Liver (tissue), 9 donors: ENCODE results near the gene PLSCR1. TPM values are rescaled to one million over a fixed set of nuclear protein-coding genes. Genes with fewer than 3 reads are reported as not detected.

Experiments
- DNase-seq: peaks from one replicate; pipeline ENCODE4 v3.0.0-alpha.2; 2017; ENCODE audit warnings: low spot score
- H3K27ac ChIP-seq, 2 donors: one replicate each; pipeline ENCODE4 v1.7.0; 2013; ENCODE audit warnings: inconsistent platforms in 2 of 2, low read length in 2 of 2, control low read depth in 1 of 2, low read depth in 1 of 2, mild to moderate bottlenecking in 1 of 2
- H3K27me3 ChIP-seq, 4 donors: one replicate each; pipeline versions ENCODE4 v1.6.1 to v1.7.0; 2013; ENCODE audit warnings: low read length in 3 of 4, inconsistent platforms in 1 of 4, mild to moderate bottlenecking in 1 of 4, moderate library complexity in 1 of 4; ENCODE audit not compliant: control insufficient read depth in 4 of 4, insufficient read depth in 4 of 4
- H3K36me3 ChIP-seq, 4 donors: one replicate each; pipeline versions ENCODE4 v1.6.1 to v1.7.0; 2013; ENCODE audit warnings: low read length in 3 of 4, mild to moderate bottlenecking in 3 of 4, low read depth in 1 of 4, moderate library complexity in 1 of 4; ENCODE audit not compliant: control insufficient read depth in 4 of 4, insufficient read depth in 3 of 4
- H3K4me1 ChIP-seq, 4 donors: one replicate each; pipeline versions ENCODE4 v1.6.1 to v1.7.0; 2013; ENCODE audit warnings: low read length in 3 of 4, mild to moderate bottlenecking in 3 of 4, moderate library complexity in 1 of 4; ENCODE audit not compliant: control insufficient read depth in 4 of 4, insufficient read depth in 4 of 4
- H3K4me3 ChIP-seq, 3 donors: one replicate each; pipeline versions ENCODE4 v1.6.1 to v1.7.0; 2013; ENCODE audit warnings: low read length in 3 of 3, control low read depth in 1 of 3, low read depth in 1 of 3, mild to moderate bottlenecking in 1 of 3
- H3K9ac ChIP-seq, 2 donors: one replicate each; pipeline ENCODE4 v1.7.0; 2013; ENCODE audit warnings: low read length in 2 of 2, mild to moderate bottlenecking in 2 of 2, moderate library complexity in 2 of 2, control low read depth in 1 of 2, low read depth in 1 of 2
- H3K9me3 ChIP-seq, 4 donors: one replicate each; pipeline versions ENCODE4 v1.6.1 to v1.7.0; 2013; ENCODE audit warnings: low read length in 3 of 4; ENCODE audit not compliant: control insufficient read depth in 4 of 4
- CTCF ChIP-seq: fragments of 150-350 bp; IDR thresholded peaks from 2 replicates; pipeline ENCODE4 v1.5.1; 2017; ENCODE audit warnings: improper control_type of control experiment, low read depth, low read length; ENCODE audit not compliant: missing input control
- EGR1 ChIP-seq, 2 donors: IDR thresholded peaks; 2 replicates each; pipeline ENCODE4 v1.6.1; 2016 to 2018; ENCODE audit warnings: antibody characterized with exemption in 2 of 2, low read depth in 2 of 2
- FOXA1 ChIP-seq: IDR thresholded peaks from 2 replicates; pipeline ENCODE4 v1.6.1; 2016; ENCODE audit warnings: antibody characterized with exemption
- FOXA2 ChIP-seq: IDR thresholded peaks from 2 replicates; pipeline ENCODE4 v1.6.1; 2016; ENCODE audit warnings: antibody characterized with exemption
- GABPA ChIP-seq, 2 donors: IDR thresholded peaks in 1 of 2; conservative IDR thresholded peaks in 1 of 2; 2 replicates each; pipeline ENCODE4 v1.6.1; 2016; ENCODE audit warnings: antibody characterized with exemption in 2 of 2, mild to moderate bottlenecking in 1 of 2, moderate library complexity in 1 of 2
- HNF4A ChIP-seq, 2 donors: conservative IDR thresholded peaks; 2 replicates each; pipeline ENCODE4 v1.6.1; 2016; ENCODE audit warnings: antibody characterized with exemption in 2 of 2, mild to moderate bottlenecking in 2 of 2
- HNF4G ChIP-seq: IDR thresholded peaks from 2 replicates; pipeline ENCODE4 v1.6.1; 2016; ENCODE audit warnings: antibody characterized with exemption
- JUND ChIP-seq, 2 donors: IDR thresholded peaks; 2 replicates each; pipeline ENCODE4 v1.6.1; 2016; ENCODE audit warnings: antibody characterized with exemption in 2 of 2
- MAX ChIP-seq: IDR thresholded peaks from 2 replicates; pipeline ENCODE4 v1.6.1; 2016; ENCODE audit warnings: antibody characterized with exemption
- NR2F2 ChIP-seq: IDR thresholded peaks from 2 replicates; pipeline ENCODE4 v1.6.1; 2016; ENCODE audit warnings: antibody characterized with exemption
- RAD21 ChIP-seq, 2 donors: IDR thresholded peaks; 2 replicates each; pipeline ENCODE4 v1.6.1; 2016; ENCODE audit warnings: antibody characterized with exemption in 2 of 2, mild to moderate bottlenecking in 2 of 2
- REST ChIP-seq: IDR thresholded peaks from 2 replicates; pipeline ENCODE4 v1.6.1; 2016; ENCODE audit warnings: antibody characterized with exemption, mild to moderate bottlenecking
- RXRA ChIP-seq, 2 donors: IDR thresholded peaks; 2 replicates each; pipeline ENCODE4 v1.6.1; 2017 to 2018; ENCODE audit warnings: antibody characterized with exemption in 2 of 2, mild to moderate bottlenecking in 1 of 2
- SP1 ChIP-seq: IDR thresholded peaks from 2 replicates; pipeline ENCODE4 v1.6.1; 2018; ENCODE audit warnings: antibody characterized with exemption, mild to moderate bottlenecking
- TAF1 ChIP-seq: conservative IDR thresholded peaks from 2 replicates; pipeline ENCODE4 v1.6.1; 2016; ENCODE audit warnings: antibody characterized with exemption, mild to moderate bottlenecking
- YY1 ChIP-seq: IDR thresholded peaks from 2 replicates; pipeline ENCODE4 v1.6.1; 2016; ENCODE audit warnings: antibody characterized with exemption, mild to moderate bottlenecking
- WGBS: extraction: QIAGEN DNeasy Blood & Tissue Kit; methylation state at CpG from one replicate; pipeline ENCODE4 v1.1.7; 2013; 5-methylcytosine and 5-hydroxymethylcytosine counted together
- polyA plus RNA-seq, 2 donors: library from polyadenylated mRNA; stranded (reverse) in 1 of 2; unstranded in 1 of 2; fragments of 200-250 nt in 1 of 2; fragments of >200 nt in 1 of 2; fragmentation: Nextera tagmentation in 1 of 2; extraction: Ambion mirVana in 1 of 2; gene quantifications; one replicate each; pipeline versions ENCODE4 v1.2.1 to v1.2.3, GENCODE V29; 2013 to 2015
- total RNA-seq, 2 donors: library from RNA; depleted of rRNA; stranded (reverse); fragments of >200 nt; gene quantifications; one replicate each; pipeline ENCODE4 v1.2.3, GENCODE V29; 2014
- TF ChIP-seq, protein P1 (sequence below): IDR thresholded peaks from 2 replicates; pipeline ENCODE4 v1.6.1; 2016; ENCODE audit warnings: antibody characterized with exemption
- TF ChIP-seq, protein P2 (sequence below): IDR thresholded peaks from 2 replicates; pipeline ENCODE4 v1.6.1; 2016; ENCODE audit warnings: antibody characterized with exemption
- donor health status: healthy.
- donor health status: healthy.
- donor health status: healthy.
- donor health status: healthy.
- donor health status: healthy.

Gene PLSCR1
- total and polyA plus RNA-seq, 4 donors, result 30.2 to 76.4 (median 34.3) TPM

DNA sequence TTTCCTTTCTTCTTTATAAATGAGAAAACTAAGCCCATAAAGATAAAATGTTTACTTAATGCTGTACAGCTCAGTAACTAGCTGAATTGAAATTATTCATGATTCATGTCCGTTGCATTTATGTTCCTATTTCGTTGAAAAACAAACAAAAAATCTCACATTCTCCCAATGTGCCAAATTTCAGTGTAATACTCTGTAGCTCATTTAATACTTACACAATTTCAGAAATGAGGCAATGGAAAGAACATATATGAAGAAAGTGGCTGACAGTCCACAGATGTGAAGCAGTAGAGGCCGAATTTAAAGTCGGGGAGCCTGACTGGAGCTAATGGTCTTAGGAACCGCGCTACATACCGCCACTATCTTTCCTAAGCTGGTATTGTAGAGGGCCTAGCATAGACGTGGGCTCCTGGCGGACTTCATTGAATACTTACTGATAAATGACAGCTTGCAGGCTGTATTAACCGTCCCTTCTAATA is 75.7 kb downstream of the PLSCR1 start (continued):
- TF ChIP-seq CTCF, result no peak

GRCh38 chr3:146468234-146468633 is 76.2 kb downstream of the PLSCR1 start:
- H3K27ac ChIP-seq, result no peak overlapping the region
- H3K4me1 ChIP-seq, result peaks cover 0 to 5% (median 2%) of the 10 kb centered on the region in 4 donors
- H3K9me3 ChIP-seq, result no peaks in the 10 kb centered on the region
- 84% methylated on average over 4 of the region's 4 CpGs for WGBS
- no peak overlapping the region for H3K4me3 ChIP-seq
- H3K27me3 ChIP-seq, result no peaks in the 10 kb centered on the region
- H3K36me3 ChIP-seq, result no peaks in the 10 kb centered on the region
- TF ChIP-seq HNF4A (conservative IDR thresholded peaks at IDR 0.05) (no peak), TAF1 (no peak), RXRA (IDR thresholded peaks at IDR 0.05) (no peak), RAD21 (IDR thresholded peaks at IDR 0.05) (no peak), JUND (IDR thresholded peaks at IDR 0.05) (no peak), SP1 (no peak), MAX (no peak), FOXA2 (no peak), FOXA1 (no peak), YY1 (no peak), NR2F2 (no peak), GABPA (IDR thresholded peaks at IDR 0.05 in 1 of 2, conservative IDR thresholded peaks at IDR 0.05 in 1 of 2) (no peak), CTCF (no peak), REST (no peak), HNF4G (no peak), EGR1 (IDR thresholded peaks at IDR 0.05; ENCODE audit: low read depth in 2 of 2) (no peak)
- TF ChIP-seq, protein P1, sequence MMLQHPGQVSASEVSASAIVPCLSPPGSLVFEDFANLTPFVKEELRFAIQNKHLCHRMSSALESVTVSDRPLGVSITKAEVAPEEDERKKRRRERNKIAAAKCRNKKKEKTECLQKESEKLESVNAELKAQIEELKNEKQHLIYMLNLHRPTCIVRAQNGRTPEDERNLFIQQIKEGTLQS, result no peak
- TF ChIP-seq, protein P2, sequence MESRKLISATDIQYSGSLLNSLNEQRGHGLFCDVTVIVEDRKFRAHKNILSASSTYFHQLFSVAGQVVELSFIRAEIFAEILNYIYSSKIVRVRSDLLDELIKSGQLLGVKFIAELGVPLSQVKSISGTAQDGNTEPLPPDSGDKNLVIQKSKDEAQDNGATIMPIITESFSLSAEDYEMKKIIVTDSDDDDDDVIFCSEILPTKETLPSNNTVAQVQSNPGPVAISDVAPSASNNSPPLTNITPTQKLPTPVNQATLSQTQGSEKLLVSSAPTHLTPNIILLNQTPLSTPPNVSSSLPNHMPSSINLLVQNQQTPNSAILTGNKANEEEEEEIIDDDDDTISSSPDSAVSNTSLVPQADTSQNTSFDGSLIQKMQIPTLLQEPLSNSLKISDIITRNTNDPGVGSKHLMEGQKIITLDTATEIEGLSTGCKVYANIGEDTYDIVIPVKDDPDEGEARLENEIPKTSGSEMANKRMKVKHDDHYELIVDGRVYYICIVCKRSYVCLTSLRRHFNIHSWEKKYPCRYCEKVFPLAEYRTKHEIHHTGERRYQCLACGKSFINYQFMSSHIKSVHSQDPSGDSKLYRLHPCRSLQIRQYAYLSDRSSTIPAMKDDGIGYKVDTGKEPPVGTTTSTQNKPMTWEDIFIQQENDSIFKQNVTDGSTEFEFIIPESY, result no peak
- no peak for DNase-seq
- no peak overlapping the region for H3K9ac ChIP-seq
